ENCODE measurements around the gene BTBD7. TPM values are rescaled to one million over a fixed set of nuclear protein-coding genes. Genes with fewer than 3 reads are reported as not detected.

BTBD7 gene
- total and polyA plus RNA-seq, 9 of the 15 experiments (the other 6 are each of a cell fraction or from before 2014, with no cell fraction given), result 2.5 to 12.9 (median 6.2) TPM

- TF ChIP-seq, protein P1, sequence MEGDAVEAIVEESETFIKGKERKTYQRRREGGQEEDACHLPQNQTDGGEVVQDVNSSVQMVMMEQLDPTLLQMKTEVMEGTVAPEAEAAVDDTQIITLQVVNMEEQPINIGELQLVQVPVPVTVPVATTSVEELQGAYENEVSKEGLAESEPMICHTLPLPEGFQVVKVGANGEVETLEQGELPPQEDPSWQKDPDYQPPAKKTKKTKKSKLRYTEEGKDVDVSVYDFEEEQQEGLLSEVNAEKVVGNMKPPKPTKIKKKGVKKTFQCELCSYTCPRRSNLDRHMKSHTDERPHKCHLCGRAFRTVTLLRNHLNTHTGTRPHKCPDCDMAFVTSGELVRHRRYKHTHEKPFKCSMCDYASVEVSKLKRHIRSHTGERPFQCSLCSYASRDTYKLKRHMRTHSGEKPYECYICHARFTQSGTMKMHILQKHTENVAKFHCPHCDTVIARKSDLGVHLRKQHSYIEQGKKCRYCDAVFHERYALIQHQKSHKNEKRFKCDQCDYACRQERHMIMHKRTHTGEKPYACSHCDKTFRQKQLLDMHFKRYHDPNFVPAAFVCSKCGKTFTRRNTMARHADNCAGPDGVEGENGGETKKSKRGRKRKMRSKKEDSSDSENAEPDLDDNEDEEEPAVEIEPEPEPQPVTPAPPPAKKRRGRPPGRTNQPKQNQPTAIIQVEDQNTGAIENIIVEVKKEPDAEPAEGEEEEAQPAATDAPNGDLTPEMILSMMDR (IDR thresholded peaks at IDR 0.05 in 2 of 3, conservative IDR thresholded peaks at IDR 0.05 in 1 of 3; ENCODE audit: insufficient read depth in 2 of 3, low read depth in 1 of 3, low read length in 3 of 3), result peak; percentile 14 to 31 (median 25); a peak in 2 of 6 replicates
- TF ChIP-seq ZBTB33 (CRISPR knock-in tag; IDR thresholded peaks at IDR 0.05), result peak; percentile 84
Measured at GRCh38 chr14:93346926-93347721, 14.3 kb upstream of the BTBD7 start, which contains the start of gene COX8C (continued).

DNA sequence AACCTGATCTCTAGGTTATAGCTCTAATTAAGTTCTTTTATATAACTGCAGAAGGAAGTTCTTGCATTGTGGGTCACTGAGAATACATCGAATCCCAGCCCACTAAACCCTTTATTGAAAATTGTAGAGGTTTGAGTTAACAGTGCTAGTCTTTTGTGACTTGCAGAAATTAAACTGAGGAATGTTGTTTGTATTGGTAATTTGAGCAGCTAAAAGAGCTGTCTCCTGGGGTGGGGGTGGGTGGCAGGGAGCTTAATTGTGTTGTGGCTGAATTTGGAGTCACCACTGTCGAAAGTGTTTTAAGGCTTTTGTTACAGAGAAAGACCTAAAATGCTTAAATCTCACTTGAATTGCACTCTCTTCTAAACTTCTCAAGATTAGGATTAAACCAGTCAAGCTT lies 11.0 kb upstream of the BTBD7 start:
- no peak overlapping the region for H3K4me2 ChIP-seq (ENCODE audit: insufficient read depth, low read length)
- peaks cover 0 to 8% of the 10 kb centered on the region in 2 experiments; a peak in 2 of 5 replicates for H3K4me1 ChIP-seq (replicated peaks in 1 of 2; ENCODE audit: control insufficient read depth in 2 of 2, insufficient read depth in 2 of 2, low read length in 2 of 2)
- no peaks in the 10 kb centered on the region for H3K36me3 ChIP-seq (ENCODE audit: control insufficient read depth, insufficient read depth, low read length)
- H3K79me2 ChIP-seq (ENCODE audit: control insufficient read depth, insufficient read depth, low read length), result no peaks in the 10 kb centered on the region
- 4% methylated on average over 2 of the region's 2 CpGs for WGBS (ENCODE audit: insufficient coverage, low coverage, missing lambda C conversion rate)
- in situ Hi-C loops (cut with MboI), result no loop called here
- no peaks in the 10 kb centered on the region for H3K9me3 ChIP-seq (replicated peaks; ENCODE audit: control insufficient read depth, insufficient read depth, low read depth, low read length)
- ATAC-seq (no peak), FAIRE-seq (no peak), DNase-seq (ENCODE audit: extremely low read depth in 1 of 4, low spot score in 3 of 4) (no peak)
- POLR2A ChIA-PET, result no interaction called here
- H3K27ac ChIP-seq (ENCODE audit: extremely low read depth, low read depth, low read length), result no peak overlapping the region
- CTCF ChIA-PET (ENCODE audit: low intra/inter-chr PET ratio), result no interaction called here
- intact Hi-C loops (cut with micrococcal nuclease), result no loop called here
- no peaks in the 10 kb centered on the region for H3K9me1 ChIP-seq (ENCODE audit: control insufficient read depth, insufficient read depth, low read length)
- no peaks in the 10 kb centered on the region for H3K27me3 ChIP-seq (ENCODE audit: control insufficient read depth in 2 of 2, insufficient read depth in 2 of 2, low read length in 2 of 2)
- H3K4me3 ChIP-seq, result no peak overlapping the region
- H3K9ac ChIP-seq (ENCODE audit: insufficient read depth in 1 of 2, low read depth in 2 of 2, low read length in 2 of 2), result no peak overlapping the region
- H2AFZ ChIP-seq (ENCODE audit: low read depth, low read length), result no peak overlapping the region
- TF ChIP-seq PURB (CRISPR knock-in tag; IDR thresholded peaks at IDR 0.05; ENCODE audit: low read depth) (no peak), ZMIZ1 (IDR thresholded peaks at IDR 0.05; ENCODE audit: low read depth in 2 of 2, low read length in 2 of 2) (no peak), MAFK (IDR thresholded peaks at IDR 0.05; ENCODE audit: low read length) (no peak), PTRF (tag; IDR thresholded peaks at IDR 0.05) (no peak), ZNF436 (CRISPR knock-in tag; IDR thresholded peaks at IDR 0.05) (no peak)
- TF ChIP-seq, protein P2, sequence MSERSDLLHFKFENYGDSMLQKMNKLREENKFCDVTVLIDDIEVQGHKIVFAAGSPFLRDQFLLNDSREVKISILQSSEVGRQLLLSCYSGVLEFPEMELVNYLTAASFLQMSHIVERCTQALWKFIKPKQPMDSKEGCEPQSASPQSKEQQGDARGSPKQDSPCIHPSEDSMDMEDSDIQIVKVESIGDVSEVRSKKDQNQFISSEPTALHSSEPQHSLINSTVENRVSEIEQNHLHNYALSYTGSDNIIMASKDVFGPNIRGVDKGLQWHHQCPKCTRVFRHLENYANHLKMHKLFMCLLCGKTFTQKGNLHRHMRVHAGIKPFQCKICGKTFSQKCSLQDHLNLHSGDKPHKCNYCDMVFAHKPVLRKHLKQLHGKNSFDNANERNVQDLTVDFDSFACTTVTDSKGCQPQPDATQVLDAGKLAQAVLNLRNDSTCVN (CRISPR knock-in tag; IDR thresholded peaks at IDR 0.05), result no peak
- no peaks in the 10 kb centered on the region for H4K20me1 ChIP-seq (replicated peaks; ENCODE audit: control insufficient read depth, insufficient read depth, low read length)
- no TSS peak for BruUV-seq (replicated peaks)

All from K562 (cell line).